SK-N-SH (cell line): ENCODE data around the gene TREM2. TPM values are rescaled to one million over a fixed set of nuclear protein-coding genes. Genes with fewer than 3 reads are reported as not detected.

ENCODE experiments used
- CTCF ChIA-PET: fragments of 300-600, 350-600 bp; formaldehyde crosslinking; extraction: SDS; loops from one replicate; lab custom pipeline; 2021; lab: Yijun Ruan, JAX
- POLR2A ChIA-PET: fragments of 350-600 bp; sonication (Branson Sonifier 250); formaldehyde crosslinking; extraction: SDS; loops from one replicate; lab custom pipeline; 2020; ENCODE audit warnings: antibody characterized with exemption, inconsistent platforms; lab: Yijun Ruan, JAX
- DNase-seq: peaks from one replicate; pipeline ENCODE4 v3.0.0; 2012
- H2AFZ ChIP-seq: fragments of 200-600 bp; sonication (generic); 2 replicates; pipeline ENCODE4 v1.8.1; 2016; ENCODE audit warnings: antibody characterized with exemption, mild to moderate bottlenecking, low read depth
- H3F3A ChIP-seq: fragments of 200-600 bp; sonication (generic); replicated peaks from 2 replicates; pipeline ENCODE3; 2016; ENCODE audit warnings: antibody characterized with exemption, mild to moderate bottlenecking; ENCODE audit not compliant: insufficient read depth
- H3K27ac ChIP-seq, 2 experiments: fragments of 200-500 bp in 1 of 2; fragments of 200-600 bp in 1 of 2; sonication (Bioruptor generic) in 1 of 2; sonication (generic), shearing (Covaris generic) in 1 of 2; 2 replicates each; pipeline versions ENCODE4 v1.5.1 to v1.6.1; 2014 to 2016; ENCODE audit warnings: low read depth in 2 of 2, inconsistent platforms in 1 of 2, low read length in 1 of 2, mild to moderate bottlenecking in 1 of 2, mixed read lengths in 1 of 2
- H3K27me3 ChIP-seq: fragments of 200-600 bp; sonication (generic), shearing (Covaris generic); 2 replicates; pipeline ENCODE4 v1.6.1; 2016; ENCODE audit warnings: mixed run types; ENCODE audit not compliant: insufficient read depth
- H3K36me3 ChIP-seq, 2 experiments: fragments of 200-500 bp in 1 of 2; fragments of 200-600 bp in 1 of 2; sonication (Bioruptor generic) in 1 of 2; sonication (generic) in 1 of 2; replicated peaks in 1 of 2; 2 replicates each; pipeline versions ENCODE3 to v1.5.1; 2014 to 2016; ENCODE audit warnings: low read length in 1 of 2, mild to moderate bottlenecking in 1 of 2; ENCODE audit not compliant: insufficient read depth in 2 of 2, control insufficient read depth in 1 of 2
- H3K4me1 ChIP-seq, 2 experiments: fragments of 200-500 bp in 1 of 2; fragments of 200-600 bp in 1 of 2; sonication (Bioruptor generic) in 1 of 2; sonication (generic), shearing (Covaris generic) in 1 of 2; 2 replicates each; pipeline versions ENCODE4 v1.5.1 to v1.6.1; 2014 to 2016; ENCODE audit warnings: low read depth in 1 of 2, low read length in 1 of 2, mixed run types in 1 of 2; ENCODE audit not compliant: insufficient read depth in 2 of 2, control insufficient read depth in 1 of 2
- H3K4me2 ChIP-seq: fragments of 200-600 bp; sonication (generic), shearing (Covaris generic); 2 replicates; pipeline ENCODE4 v1.6.1; 2017; ENCODE audit warnings: mixed run types
- H3K4me3 ChIP-seq, 2 experiments: fragments of 200-500 bp in 1 of 2; fragments of 200-600 bp in 1 of 2; sonication (Bioruptor generic) in 1 of 2; sonication (generic), shearing (Covaris generic) in 1 of 2; 2 replicates each; pipeline versions ENCODE4 v1.5.1 to v1.8.1; 2014 to 2016; ENCODE audit warnings: low read depth in 2 of 2, inconsistent platforms in 1 of 2, low read length in 1 of 2, mild to moderate bottlenecking in 1 of 2, mixed read lengths in 1 of 2, moderate library complexity in 1 of 2
- H3K79me2 ChIP-seq: fragments of 200-600 bp; sonication (generic); 2 replicates; pipeline ENCODE4 v1.8.1; 2017; ENCODE audit warnings: mild to moderate bottlenecking; ENCODE audit not compliant: insufficient read depth
- H3K9ac ChIP-seq: fragments of 200-600 bp; sonication (generic); 2 replicates; pipeline ENCODE4 v1.6.1; 2017; ENCODE audit warnings: mixed run types
- H3K9me2 ChIP-seq: fragments of 200-600 bp; sonication (generic); 2 replicates; pipeline ENCODE4 v1.6.1; 2017; ENCODE audit warnings: mixed run types
- H3K9me3 ChIP-seq: fragments of 200-600 bp; sonication (generic); 2 replicates; pipeline ENCODE4 v1.6.1; 2017; ENCODE audit warnings: mixed run types, mild to moderate bottlenecking, moderate library complexity
- H4K20me1 ChIP-seq: fragments of 200-600 bp; sonication (generic); 2 replicates; pipeline ENCODE4 v1.6.1; 2017; ENCODE audit warnings: mild to moderate bottlenecking, mixed run types; ENCODE audit not compliant: insufficient read depth
- ELF1 ChIP-seq: IDR thresholded peaks from 2 replicates; pipeline ENCODE4 v1.4.0; 2012
- EZH2phosphoT487 ChIP-seq: fragments of 200-600 bp; sonication (generic); IDR thresholded peaks from 2 replicates; pipeline ENCODE4 v1.6.1; 2017; ENCODE audit warnings: low read depth, mixed run types, mild to moderate bottlenecking, antibody characterized with exemption, moderate library complexity, borderline replicate concordance
- FOSL2 ChIP-seq: IDR thresholded peaks from 2 replicates; pipeline ENCODE4 v1.4.0; 2012; ENCODE audit warnings: low read depth, mild to moderate bottlenecking, moderate library complexity, borderline replicate concordance
- FOXM1 ChIP-seq: IDR thresholded peaks from 2 replicates; pipeline ENCODE4 v1.4.0; 2012; ENCODE audit warnings: low read depth, mild to moderate bottlenecking
- GATA2 ChIP-seq: sonication (generic); formaldehyde crosslinking; IDR thresholded peaks from 2 replicates; pipeline ENCODE4 v1.5.0; 2020; ENCODE audit warnings: mild to moderate bottlenecking, missing genetic modification reagents
- IRF3 ChIP-seq: fragments of 150-350 bp; IDR thresholded peaks from 2 replicates; pipeline ENCODE4 v1.6.1; 2016; ENCODE audit warnings: mild to moderate bottlenecking, low read depth, low read length
- MEF2A ChIP-seq: IDR thresholded peaks from 2 replicates; pipeline ENCODE4 v1.4.0; 2012; ENCODE audit warnings: low read depth, borderline replicate concordance
- PBX3 ChIP-seq: IDR thresholded peaks from 2 replicates; pipeline ENCODE4; 2012
- POLR2AphosphoS5 ChIP-seq: IDR thresholded peaks from 2 replicates; pipeline ENCODE4 v1.6.1; 2012; ENCODE audit warnings: low read depth, low read length
- RCOR1 ChIP-seq: fragments of 150-350 bp; IDR thresholded peaks from 2 replicates; pipeline ENCODE4 v1.6.1; 2017; ENCODE audit warnings: antibody characterized with exemption, low read length
- RFX5 ChIP-seq: IDR thresholded peaks from 2 replicates; pipeline ENCODE4 v1.6.1; 2012; ENCODE audit warnings: mild to moderate bottlenecking, improper control_type of control experiment, low read length
- TCF12 ChIP-seq: IDR thresholded peaks from 2 replicates; pipeline ENCODE4 v1.4.0; 2012
- TEAD4 ChIP-seq: IDR thresholded peaks from 2 replicates; pipeline ENCODE4 v1.4.0; 2012; ENCODE audit warnings: mild to moderate bottlenecking, borderline replicate concordance; ENCODE audit not compliant: insufficient read depth
- USF1 ChIP-seq: IDR thresholded peaks from 2 replicates; pipeline ENCODE4 v1.4.0; 2012; ENCODE audit warnings: low read depth, borderline replicate concordance
- YY1 ChIP-seq: IDR thresholded peaks from 2 replicates; pipeline ENCODE4 v1.4.0; 2012; ENCODE audit warnings: low read depth, mild to moderate bottlenecking
- WGBS: methylation state at CpG from one replicate; pipeline ENCODE4 v1.1.6; 2017; ENCODE audit warnings: low lambda C conversion rate; 5-methylcytosine and 5-hydroxymethylcytosine counted together
- polyA plus RNA-seq, 3 experiments: library from polyadenylated mRNA; depleted of rRNA; stranded (reverse); fragments of >200 nt; gene quantifications; 2 replicates each; pipeline ENCODE4 v1.2.3, GENCODE V29; 2012
- TF ChIP-seq, protein P1 (sequence below): fragments of 200-600 bp; sonication (generic); IDR thresholded peaks from 2 replicates; pipeline ENCODE4 v1.6.1; 2017; ENCODE audit warnings: antibody characterized with exemption, mild to moderate bottlenecking, moderate library complexity
- TF ChIP-seq, protein P2 (sequence below): IDR thresholded peaks from 2 replicates; pipeline ENCODE4 v1.4.0; 2012; ENCODE audit warnings: low read depth, borderline replicate concordance

Gene TREM2
- polyA plus RNA-seq, 1 of the 3 experiments (the other 2 are of a cell fraction) = not detected

GRCh38 chr6:41161851-41162552, 914 bp downstream of the TREM2 start:
- no peaks in the 10 kb centered on the region for H3K4me1 ChIP-seq
- H3F3A ChIP-seq = no peaks in the 10 kb centered on the region
- DNase-seq = no peak
- TF ChIP-seq MEF2A = no peak
- TF ChIP-seq EZH2phosphoT487 = no peak
- TF ChIP-seq GATA2 = no peak
- no peak for TF ChIP-seq FOSL2
- TF ChIP-seq, protein P1, sequence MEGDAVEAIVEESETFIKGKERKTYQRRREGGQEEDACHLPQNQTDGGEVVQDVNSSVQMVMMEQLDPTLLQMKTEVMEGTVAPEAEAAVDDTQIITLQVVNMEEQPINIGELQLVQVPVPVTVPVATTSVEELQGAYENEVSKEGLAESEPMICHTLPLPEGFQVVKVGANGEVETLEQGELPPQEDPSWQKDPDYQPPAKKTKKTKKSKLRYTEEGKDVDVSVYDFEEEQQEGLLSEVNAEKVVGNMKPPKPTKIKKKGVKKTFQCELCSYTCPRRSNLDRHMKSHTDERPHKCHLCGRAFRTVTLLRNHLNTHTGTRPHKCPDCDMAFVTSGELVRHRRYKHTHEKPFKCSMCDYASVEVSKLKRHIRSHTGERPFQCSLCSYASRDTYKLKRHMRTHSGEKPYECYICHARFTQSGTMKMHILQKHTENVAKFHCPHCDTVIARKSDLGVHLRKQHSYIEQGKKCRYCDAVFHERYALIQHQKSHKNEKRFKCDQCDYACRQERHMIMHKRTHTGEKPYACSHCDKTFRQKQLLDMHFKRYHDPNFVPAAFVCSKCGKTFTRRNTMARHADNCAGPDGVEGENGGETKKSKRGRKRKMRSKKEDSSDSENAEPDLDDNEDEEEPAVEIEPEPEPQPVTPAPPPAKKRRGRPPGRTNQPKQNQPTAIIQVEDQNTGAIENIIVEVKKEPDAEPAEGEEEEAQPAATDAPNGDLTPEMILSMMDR = no peak
- TF ChIP-seq FOXM1 = no peak
- no peak for TF ChIP-seq PBX3
- TF ChIP-seq IRF3 = no peak
- TF ChIP-seq, protein P2, sequence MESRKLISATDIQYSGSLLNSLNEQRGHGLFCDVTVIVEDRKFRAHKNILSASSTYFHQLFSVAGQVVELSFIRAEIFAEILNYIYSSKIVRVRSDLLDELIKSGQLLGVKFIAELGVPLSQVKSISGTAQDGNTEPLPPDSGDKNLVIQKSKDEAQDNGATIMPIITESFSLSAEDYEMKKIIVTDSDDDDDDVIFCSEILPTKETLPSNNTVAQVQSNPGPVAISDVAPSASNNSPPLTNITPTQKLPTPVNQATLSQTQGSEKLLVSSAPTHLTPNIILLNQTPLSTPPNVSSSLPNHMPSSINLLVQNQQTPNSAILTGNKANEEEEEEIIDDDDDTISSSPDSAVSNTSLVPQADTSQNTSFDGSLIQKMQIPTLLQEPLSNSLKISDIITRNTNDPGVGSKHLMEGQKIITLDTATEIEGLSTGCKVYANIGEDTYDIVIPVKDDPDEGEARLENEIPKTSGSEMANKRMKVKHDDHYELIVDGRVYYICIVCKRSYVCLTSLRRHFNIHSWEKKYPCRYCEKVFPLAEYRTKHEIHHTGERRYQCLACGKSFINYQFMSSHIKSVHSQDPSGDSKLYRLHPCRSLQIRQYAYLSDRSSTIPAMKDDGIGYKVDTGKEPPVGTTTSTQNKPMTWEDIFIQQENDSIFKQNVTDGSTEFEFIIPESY = no peak
- TF ChIP-seq YY1 = no peak
- TF ChIP-seq POLR2AphosphoS5 = no peak
- TF ChIP-seq TCF12 = no peak
- no peak for TF ChIP-seq USF1
- no peak for TF ChIP-seq ELF1
- TF ChIP-seq RFX5 = no peak
- no peak for TF ChIP-seq TEAD4
- no peak for TF ChIP-seq RCOR1
- H2AFZ ChIP-seq = no peak overlapping the region
- 32% methylated on average over 13 of the region's 13 CpGs for WGBS
- H3K4me2 ChIP-seq = no peak overlapping the region
- POLR2A ChIA-PET = no interaction called here
- H3K9me3 ChIP-seq = no peaks in the 10 kb centered on the region
- H3K4me3 ChIP-seq = no peak overlapping the region
- no peaks in the 10 kb centered on the region for H3K36me3 ChIP-seq
- no peaks in the 10 kb centered on the region for H4K20me1 ChIP-seq
- no peaks in the 10 kb centered on the region for H3K9me2 ChIP-seq
- H3K27ac ChIP-seq = no peak overlapping the region
- CTCF ChIA-PET = no interaction called here
- no peak overlapping the region for H3K9ac ChIP-seq
- no peaks in the 10 kb centered on the region for H3K27me3 ChIP-seq
- no peaks in the 10 kb centered on the region for H3K79me2 ChIP-seq
